H9 (cell line): Measurements from ENCODE around the gene TBC1D22A. TPM values are rescaled to one million over a fixed set of nuclear protein-coding genes. Genes with fewer than 3 reads are reported as not detected.

Experiments
- DNase-seq: peaks from one replicate; pipeline ENCODE4 v3.0.0-alpha.2; 2017
- H2AFZ ChIP-seq: one replicate; pipeline ENCODE4 v1.6.1; 2013; ENCODE audit warnings: mild to moderate bottlenecking, low read length, control low read depth, moderate library complexity
- H2AK5ac ChIP-seq: 2 replicates; pipeline ENCODE4 v1.6.1; 2013; ENCODE audit warnings: low read length, control low read depth, mixed read lengths; ENCODE audit not compliant: insufficient read length
- H2BK120ac ChIP-seq: one replicate; pipeline ENCODE4 v1.6.1; 2013; ENCODE audit warnings: low read depth, mild to moderate bottlenecking, low read length, control low read depth, inconsistent platforms; ENCODE audit not compliant: poor library complexity, severe bottlenecking
- H2BK12ac ChIP-seq: 2 replicates; pipeline ENCODE4 v1.6.1; 2013; ENCODE audit warnings: low read length, control low read depth, mixed read lengths, low read depth; ENCODE audit not compliant: insufficient read length
- H2BK15ac ChIP-seq: 2 replicates; pipeline ENCODE4 v1.6.1; 2013; ENCODE audit warnings: low read depth, low read length, control low read depth
- H2BK20ac ChIP-seq: one replicate; pipeline ENCODE4 v1.6.1; 2013; ENCODE audit warnings: low read depth, mild to moderate bottlenecking, low read length, control low read depth, inconsistent platforms; ENCODE audit not compliant: poor library complexity, severe bottlenecking
- H2BK5ac ChIP-seq: 2 replicates; pipeline ENCODE4 v1.6.1; 2013; ENCODE audit warnings: low read length, control low read depth, mixed read lengths; ENCODE audit not compliant: insufficient read length
- H3K14ac ChIP-seq: 2 replicates; pipeline ENCODE4 v1.6.1; 2013; ENCODE audit warnings: low read length, control low read depth; ENCODE audit not compliant: insufficient read depth
- H3K18ac ChIP-seq: 2 replicates; pipeline ENCODE4 v1.6.1; 2013; ENCODE audit warnings: low read depth, mild to moderate bottlenecking, mixed read lengths, low read length, control low read depth; ENCODE audit not compliant: insufficient read length
- H3K23ac ChIP-seq: 2 replicates; pipeline ENCODE4 v1.6.1; 2013; ENCODE audit warnings: low read length, control low read depth, mixed read lengths, low read depth; ENCODE audit not compliant: insufficient read length
- H3K23me2 ChIP-seq: 2 replicates; pipeline ENCODE4 v1.6.1; 2013; ENCODE audit warnings: low read depth, mild to moderate bottlenecking, mixed read lengths, low read length, control low read depth; ENCODE audit not compliant: insufficient read length, poor library complexity, severe bottlenecking
- H3K27ac ChIP-seq: 2 replicates; pipeline ENCODE4 v1.5.1; 2013; ENCODE audit warnings: low read length, control low read depth, mixed read lengths, low read depth; ENCODE audit not compliant: insufficient read length
- H3K27me3 ChIP-seq: 2 replicates; pipeline ENCODE4 v1.6.1; 2013; ENCODE audit warnings: low read length, control low read depth, inconsistent platforms; ENCODE audit not compliant: insufficient read depth
- H3K4ac ChIP-seq: 2 replicates; pipeline ENCODE4 v1.6.1; 2013; ENCODE audit warnings: low read depth, mild to moderate bottlenecking, control low read depth, inconsistent platforms, low read length, moderate library complexity
- H3K4me1 ChIP-seq: 2 replicates; pipeline ENCODE4 v1.6.1; 2013; ENCODE audit warnings: low read length, control low read depth, inconsistent platforms; ENCODE audit not compliant: insufficient read depth
- H3K4me2 ChIP-seq: 2 replicates; pipeline ENCODE4 v1.6.1; 2013; ENCODE audit warnings: low read length, control low read depth, mixed read lengths; ENCODE audit not compliant: insufficient read length, insufficient read depth
- H3K56ac ChIP-seq: 2 replicates; pipeline ENCODE4 v1.6.1; 2013; ENCODE audit warnings: low read depth, mild to moderate bottlenecking, mixed read lengths, low read length, control low read depth; ENCODE audit not compliant: insufficient read length
- H3K79me1 ChIP-seq: 2 replicates; pipeline ENCODE4 v1.6.1; 2013; ENCODE audit warnings: low read depth, mild to moderate bottlenecking, moderate library complexity, low read length, control low read depth, inconsistent platforms; ENCODE audit not compliant: insufficient read depth, poor library complexity, severe bottlenecking
- H3K79me2 ChIP-seq: 2 replicates; pipeline ENCODE4 v1.6.1; 2013; ENCODE audit warnings: low read length, control low read depth, inconsistent platforms; ENCODE audit not compliant: insufficient read depth
- H3K9ac ChIP-seq: 2 replicates; pipeline ENCODE4 v1.6.1; 2013; ENCODE audit warnings: low read length, control low read depth, mixed read lengths; ENCODE audit not compliant: insufficient read length; ENCODE audit errors: extremely low read depth
- H3K9me3 ChIP-seq: one replicate; pipeline ENCODE4 v1.6.1; 2013; ENCODE audit warnings: low read depth, low read length, inconsistent platforms; ENCODE audit not compliant: control insufficient read depth
- H3T11ph ChIP-seq: one replicate; pipeline ENCODE4 v1.6.1; 2013; ENCODE audit warnings: mild to moderate bottlenecking, low read length, control low read depth, inconsistent platforms
- H4K20me1 ChIP-seq: one replicate; pipeline ENCODE4 v1.6.1; 2013; ENCODE audit not compliant: control insufficient read depth, insufficient read length, insufficient read depth
- H4K5ac ChIP-seq: 2 replicates; pipeline ENCODE4 v1.6.1; 2013; ENCODE audit warnings: low read depth, mild to moderate bottlenecking, mixed read lengths, low read length, control low read depth; ENCODE audit not compliant: insufficient read length
- H4K8ac ChIP-seq: replicated peaks from 2 replicates; pipeline ENCODE4 v1.6.1; 2013; ENCODE audit warnings: low read length, control low read depth, mixed read lengths, low read depth; ENCODE audit not compliant: insufficient read length
- H4K91ac ChIP-seq: 2 replicates; pipeline ENCODE4 v1.6.1; 2013; ENCODE audit warnings: low read depth, mild to moderate bottlenecking, moderate library complexity, mixed read lengths, low read length, control low read depth; ENCODE audit not compliant: insufficient read length
- H3K27ac Mint-ChIP-seq, 3 experiments: 2 replicates in 2 of 3; 3 replicates in 1 of 3; pipeline ENCODE4 v1.8.0; 2020 to 2021; ENCODE audit warnings: mixed read lengths in 3 of 3, mild to moderate bottlenecking in 1 of 3, moderate library complexity in 1 of 3
- H3K27me3 Mint-ChIP-seq: 2 replicates; pipeline ENCODE4 v1.8.0; 2021; ENCODE audit warnings: low read depth, mild to moderate bottlenecking, moderate library complexity, mixed read lengths
- H3K36me3 Mint-ChIP-seq, 3 experiments: 2 replicates in 2 of 3; 3 replicates in 1 of 3; pipeline ENCODE4 v1.8.0; 2020 to 2021; ENCODE audit warnings: low read depth in 3 of 3, mixed read lengths in 3 of 3; ENCODE audit not compliant: insufficient read depth in 1 of 3
- H3K4me1 Mint-ChIP-seq, 2 experiments: 2 replicates each; pipeline ENCODE4 v1.8.0; 2020; ENCODE audit warnings: mixed read lengths in 2 of 2
- H3K4me3 Mint-ChIP-seq, 2 experiments: 2 replicates in 1 of 2; 3 replicates in 1 of 2; pipeline ENCODE4 v1.8.0; 2020 to 2021; ENCODE audit warnings: mild to moderate bottlenecking in 2 of 2, mixed read lengths in 2 of 2, moderate library complexity in 1 of 2
- H3K9me3 Mint-ChIP-seq, 2 experiments: 2 replicates in 1 of 2; 3 replicates in 1 of 2; pipeline ENCODE4 v1.8.0; 2020; ENCODE audit warnings: mild to moderate bottlenecking in 2 of 2, mixed read lengths in 2 of 2, moderate library complexity in 1 of 2
- WGBS: extraction: QIAGEN DNeasy Blood & Tissue Kit; methylation state at CpG from one replicate; pipeline ENCODE4 v1.1.7; 2013; ENCODE audit warnings: missing lambda C conversion rate, low lambda C conversion rate, mixed read lengths; ENCODE audit not compliant: insufficient read length; ENCODE audit errors: extremely low coverage; 5-methylcytosine and 5-hydroxymethylcytosine counted together
- total RNA-seq: library from RNA; stranded (reverse); gene quantifications from 2 replicates; pipeline ENCODE4 v1.2.1, GENCODE V29; 2021
- TF ChIP-seq, protein P1 (sequence below): fragments of 200-600 bp; sonication (generic); conservative IDR thresholded peaks from 3 replicates; pipeline ENCODE4 v1.8.0; 2021; ENCODE audit warnings: antibody characterized with exemption, mild to moderate bottlenecking

The TBC1D22A gene
- total RNA-seq, 1 experiment from 2014 or later, result 20.8 TPM

DNA sequence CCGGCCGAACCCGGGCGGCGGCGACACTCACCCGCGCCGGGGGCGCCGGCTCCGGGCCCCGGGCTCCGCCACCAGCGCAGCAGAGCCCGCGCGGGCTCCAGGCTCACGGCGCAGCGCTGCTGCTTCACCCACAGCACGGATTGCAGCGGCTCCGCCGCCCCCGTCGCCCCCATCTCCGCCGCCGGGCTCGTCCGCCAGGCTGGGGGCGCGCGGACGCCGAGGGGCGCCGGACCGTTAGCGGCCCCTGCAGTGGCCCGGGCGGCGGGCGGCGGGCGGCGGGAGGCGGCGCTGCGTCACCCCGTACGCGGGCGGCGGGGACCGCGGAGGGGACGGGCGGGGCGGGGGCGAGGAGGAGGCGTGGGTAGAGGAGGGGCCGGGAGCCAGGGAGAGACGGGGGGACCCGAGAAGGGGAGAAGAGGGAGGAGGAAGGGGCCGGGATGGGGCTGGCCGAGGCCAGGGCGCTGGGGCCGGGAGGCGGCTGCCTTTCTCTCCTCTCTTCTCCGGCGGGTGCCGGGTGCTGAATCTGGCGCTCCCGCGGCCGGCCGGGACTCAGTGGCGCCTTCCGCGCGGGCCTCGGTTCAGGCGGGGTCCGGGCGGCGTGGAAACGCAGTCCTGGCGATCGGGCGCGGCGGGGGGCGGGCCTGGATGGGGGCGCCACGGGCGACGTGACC, 24.3 kb upstream of the TBC1D22A start, which contains the start of gene CERK:
Gene CERK (minus strand): TSS at position 277 of the 671 bp plus-strand sequence. CDS start 104 bp downstream, at position 173.
- Histone ChIP-seq H3K23me2 (no peaks in the 10 kb centered on the region), H2BK15ac (no peak within 1 kb of the TSS), H3K79me2 (peaks cover 2% of the 10 kb centered on the region; the same call in 1 of the 2 replicates), H3K9me3 (no peaks in the 10 kb centered on the region), H3K4ac (no peak within 1 kb of the TSS), H3K18ac (no peak within 1 kb of the TSS), H3K9ac (no peak within 1 kb of the TSS), H2BK12ac (no peak within 1 kb of the TSS), H4K5ac (no peak within 1 kb of the TSS), H3K56ac (no peak within 1 kb of the TSS), H3K4me2 (peak within 1 kb of the TSS; percentile 66), H2BK120ac (no peak within 1 kb of the TSS), H3K27ac (no peak within 1 kb of the TSS), H3K79me1 (peaks cover 4% of the 10 kb centered on the region), H4K20me1 (no peaks in the 10 kb centered on the region), H4K8ac (no peak within 1 kb of the TSS), H3K27me3 (no peaks in the 10 kb centered on the region), H2AFZ (no peak within 1 kb of the TSS), H3K14ac (peak within 1 kb of the TSS; percentile 75), H2BK20ac (no peak within 1 kb of the TSS), H2AK5ac (no peak within 1 kb of the TSS), H2BK5ac (no peak within 1 kb of the TSS), H3T11ph (no peak within 1 kb of the TSS), H4K91ac (no peak within 1 kb of the TSS), H3K23ac (no peak within 1 kb of the TSS), H3K4me1 (peaks cover 7% of the 10 kb centered on the region; the same call in 1 of the 2 replicates)
- DNase-seq, result peak; percentile 61
- H3K27me3 Mint-ChIP-seq, result peaks cover 12% of the 10 kb centered on the region
- peaks cover 31 to 34% of the 10 kb centered on the region in 2 experiments for H3K4me1 Mint-ChIP-seq
- TF ChIP-seq, protein P1, sequence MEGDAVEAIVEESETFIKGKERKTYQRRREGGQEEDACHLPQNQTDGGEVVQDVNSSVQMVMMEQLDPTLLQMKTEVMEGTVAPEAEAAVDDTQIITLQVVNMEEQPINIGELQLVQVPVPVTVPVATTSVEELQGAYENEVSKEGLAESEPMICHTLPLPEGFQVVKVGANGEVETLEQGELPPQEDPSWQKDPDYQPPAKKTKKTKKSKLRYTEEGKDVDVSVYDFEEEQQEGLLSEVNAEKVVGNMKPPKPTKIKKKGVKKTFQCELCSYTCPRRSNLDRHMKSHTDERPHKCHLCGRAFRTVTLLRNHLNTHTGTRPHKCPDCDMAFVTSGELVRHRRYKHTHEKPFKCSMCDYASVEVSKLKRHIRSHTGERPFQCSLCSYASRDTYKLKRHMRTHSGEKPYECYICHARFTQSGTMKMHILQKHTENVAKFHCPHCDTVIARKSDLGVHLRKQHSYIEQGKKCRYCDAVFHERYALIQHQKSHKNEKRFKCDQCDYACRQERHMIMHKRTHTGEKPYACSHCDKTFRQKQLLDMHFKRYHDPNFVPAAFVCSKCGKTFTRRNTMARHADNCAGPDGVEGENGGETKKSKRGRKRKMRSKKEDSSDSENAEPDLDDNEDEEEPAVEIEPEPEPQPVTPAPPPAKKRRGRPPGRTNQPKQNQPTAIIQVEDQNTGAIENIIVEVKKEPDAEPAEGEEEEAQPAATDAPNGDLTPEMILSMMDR, result no peak
- H3K36me3 Mint-ChIP-seq, result peaks cover 0 to 6% (median 2%) of the 10 kb centered on the region in 3 experiments; a peak in 3 of 7 replicates
- H3K4me3 Mint-ChIP-seq, result peak within 1 kb of the TSS; percentile 85 to 94
- H3K27ac Mint-ChIP-seq, result peak within 1 kb of the TSS in 2 of 3 experiments; percentile 93 to 94; a peak in 3 of 7 replicates
- WGBS, result no CpG with 5 or more reads among the region's 99 CpGs
- peaks cover 2 to 5% of the 10 kb centered on the region in 2 experiments; a peak in 2 of 5 replicates for H3K9me3 Mint-ChIP-seq
